Ascending aorta (tissue), 2 donors: ENCODE data around the gene GRIK2. TPM values are rescaled to one million over a fixed set of nuclear protein-coding genes. Genes with fewer than 3 reads are reported as not detected.

ENCODE experiments used
- DNase-seq, 2 donors: peaks; one replicate each; pipeline ENCODE4 v3.0.0-alpha.2; 2019; ENCODE audit warnings: low spot score in 2 of 2
- H3K27ac ChIP-seq, 2 donors: fragments of 200-600 bp; sonication (generic); one replicate each; pipeline ENCODE4 v1.5.1; 2016 to 2017; ENCODE audit warnings: mild to moderate bottlenecking in 1 of 2
- H3K27me3 ChIP-seq: fragments of 200-600 bp; sonication (generic); one replicate; pipeline ENCODE4 v1.5.1; 2017
- H3K36me3 ChIP-seq, 2 donors: fragments of 200-600 bp; sonication (generic); one replicate each; pipeline ENCODE4 v1.5.1; 2016
- H3K4me1 ChIP-seq, 2 donors: fragments of 200-600 bp; sonication (generic); one replicate each; pipeline ENCODE4 v1.5.1; 2016 to 2017; ENCODE audit warnings: mild to moderate bottlenecking in 1 of 2
- H3K4me3 ChIP-seq, 2 donors: fragments of 200-600 bp; sonication (generic); one replicate each; pipeline ENCODE4 v1.5.1; 2016 to 2017; ENCODE audit warnings: mild to moderate bottlenecking in 1 of 2
- H3K9me3 ChIP-seq, 2 donors: fragments of 200-600 bp; sonication (generic); one replicate each; pipeline ENCODE4 v1.5.1; 2016
- CTCF ChIP-seq, 3 experiments: fragments of 200-600 bp in 2 of 3; fragments of 450-650 bp in 1 of 3; sonication (generic) in 2 of 3; IDR thresholded peaks; one replicate each; pipeline ENCODE4 v1.5.1; 2016 to 2019; ENCODE audit warnings: antibody characterized with exemption in 3 of 3, mild to moderate bottlenecking in 1 of 3, moderate library complexity in 1 of 3
- intact Hi-C: fragments of 100-400 bp; cut with DNase I; formaldehyde crosslinking; loops from one replicate; pipeline ENCODE4 v1.15.1; 2023
- total RNA-seq: library from RNA; depleted of rRNA; stranded (reverse); fragments of >200 nt; gene quantifications from one replicate; pipeline ENCODE4 v1.1.0, GENCODE V29; 2016

Gene GRIK2
- total RNA-seq, 1 donor from 2014 or later: not detected

GRCh38 chr6:101912311-101912710 lies 518.8 kb downstream of the GRIK2 start:
- Histone ChIP-seq H3K4me3 (no peak overlapping the region), H3K27me3 (no peaks in the 10 kb centered on the region), H3K4me1 (no peaks in the 10 kb centered on the region), H3K27ac (no peak overlapping the region), H3K9me3 (no peaks in the 10 kb centered on the region), H3K36me3 (no peaks in the 10 kb centered on the region)
- intact Hi-C loops: no loop called here
- TF ChIP-seq CTCF (IDR thresholded peaks at IDR 0.05): no peak
- DNase-seq: no peak

GRCh38 chr6:101918471-101918870 lies 525.0 kb downstream of the GRIK2 start:
- H3K9me3 ChIP-seq: no peaks in the 10 kb centered on the region
- no peaks in the 10 kb centered on the region for H3K4me1 ChIP-seq
- H3K4me3 ChIP-seq: no peak overlapping the region
- intact Hi-C loops: no loop called here
- no peaks in the 10 kb centered on the region for H3K27me3 ChIP-seq
- TF ChIP-seq CTCF (IDR thresholded peaks at IDR 0.05): no peak
- DNase-seq: no peak
- H3K27ac ChIP-seq: no peak overlapping the region
- no peaks in the 10 kb centered on the region for H3K36me3 ChIP-seq

- Histone ChIP-seq H3K27me3 (no peaks in the 10 kb centered on the region), H3K4me1 (no peaks in the 10 kb centered on the region), H3K27ac (no peak overlapping the region), H3K9me3 (no peaks in the 10 kb centered on the region), H3K4me3 (no peak overlapping the region), H3K36me3 (no peaks in the 10 kb centered on the region)
- DNase-seq: no peak
- TF ChIP-seq CTCF (IDR thresholded peaks at IDR 0.05): no peak
- intact Hi-C loops: no loop called here
These were observed 528.4 kb downstream of the GRIK2 start for GRCh38 chr6:101921829-101922450.

GRCh38 chr6:101926149-101926925 lies 532.8 kb downstream of the GRIK2 start:
- Histone ChIP-seq H3K27ac (no peak overlapping the region), H3K4me1 (no peaks in the 10 kb centered on the region), H3K27me3 (no peaks in the 10 kb centered on the region), H3K36me3 (no peaks in the 10 kb centered on the region), H3K9me3 (no peaks in the 10 kb centered on the region), H3K4me3 (no peak overlapping the region)
- no peak for DNase-seq
- intact Hi-C loops: no loop called here
- TF ChIP-seq CTCF (IDR thresholded peaks at IDR 0.05): no peak

GRCh38 chr6:101931766-101932165 lies 538.3 kb downstream of the GRIK2 start:
- Histone ChIP-seq H3K27ac (no peak overlapping the region), H3K27me3 (no peaks in the 10 kb centered on the region), H3K9me3 (no peaks in the 10 kb centered on the region), H3K4me1 (no peaks in the 10 kb centered on the region), H3K4me3 (no peak overlapping the region), H3K36me3 (no peaks in the 10 kb centered on the region)
- no peak for TF ChIP-seq CTCF (IDR thresholded peaks at IDR 0.05)
- DNase-seq: no peak
- intact Hi-C loops: no loop called here
